Parathyroid adenoma (tissue), 2 donors: ENCODE data around the gene DIO1.

Experiments
- H2AFZ ChIP-seq: fragments of 300-600 bp; sonication (generic); one replicate; pipeline ENCODE4 v1.7.0; 2017; ENCODE audit warnings: antibody characterized with exemption, mild to moderate bottlenecking
- H3K27ac ChIP-seq: fragments of 300-600 bp; sonication (generic); one replicate; pipeline ENCODE4 v1.7.0; 2017
- H3K27me3 ChIP-seq: fragments of 300-600 bp; sonication (generic); one replicate; pipeline ENCODE4 v1.7.0; 2017; ENCODE audit warnings: low read length; ENCODE audit not compliant: control insufficient read depth, insufficient read depth
- H3K36me3 ChIP-seq: fragments of 300-600 bp; sonication (generic); one replicate; pipeline ENCODE4 v1.7.0; 2017; ENCODE audit warnings: low read length; ENCODE audit not compliant: control insufficient read depth, insufficient read depth
- H3K4me1 ChIP-seq: fragments of 300-600 bp; sonication (generic); one replicate; pipeline ENCODE4 v1.7.0; 2017; ENCODE audit warnings: control low read depth
- H3K4me2 ChIP-seq: fragments of 300-600 bp; sonication (generic); one replicate; pipeline ENCODE4 v1.7.0; 2017; ENCODE audit warnings: low read length
- H3K4me3 ChIP-seq: fragments of 300-600 bp; sonication (generic); one replicate; pipeline ENCODE4 v1.7.0; 2017; ENCODE audit warnings: low read depth, low read length
- H3K79me2 ChIP-seq: fragments of 300-600 bp; sonication (generic); one replicate; pipeline ENCODE4 v1.7.0; 2017; ENCODE audit warnings: control low read depth
- H3K9ac ChIP-seq: fragments of 300-600 bp; sonication (generic); one replicate; pipeline ENCODE4 v1.7.0; 2017; ENCODE audit warnings: mild to moderate bottlenecking
- H3K9me3 ChIP-seq: fragments of 300-600 bp; sonication (generic); one replicate; pipeline ENCODE4 v1.7.0; 2017; ENCODE audit warnings: low read length; ENCODE audit not compliant: control insufficient read depth
- CTCF ChIP-seq: fragments of 300-600 bp; sonication (generic); IDR thresholded peaks from one replicate; pipeline ENCODE4 v1.7.0; 2017; ENCODE audit warnings: antibody characterized with exemption, mild to moderate bottlenecking
- donor health status: primary hyperparathyroidism.

The DIO1 gene

GRCh38 chr1:53911442-53911841 lies 17.5 kb downstream of the DIO1 start:
- no peaks in the 10 kb centered on the region for H3K4me1 ChIP-seq
- TF ChIP-seq CTCF = no peak
- no peak overlapping the region for H3K4me2 ChIP-seq
- H3K4me3 ChIP-seq = no peak overlapping the region
- no peaks in the 10 kb centered on the region for H3K79me2 ChIP-seq
- no peak overlapping the region for H3K27ac ChIP-seq
- no peak overlapping the region for H2AFZ ChIP-seq
- no peaks in the 10 kb centered on the region for H3K27me3 ChIP-seq
- H3K9me3 ChIP-seq = no peaks in the 10 kb centered on the region
- H3K9ac ChIP-seq = no peak overlapping the region
- H3K36me3 ChIP-seq = no peaks in the 10 kb centered on the region

- no peak for TF ChIP-seq CTCF
- H3K27ac ChIP-seq = no peak overlapping the region
Measured at GRCh38 chr1:53913352-53914033, 19.5 kb downstream of the DIO1 start.

GRCh38 chr1:53918343-53918742 lies 24.4 kb downstream of the DIO1 start:
- H3K4me3 ChIP-seq = no peak overlapping the region
- no peak overlapping the region for H3K27ac ChIP-seq
- no peak for TF ChIP-seq CTCF
- no peak overlapping the region for H3K9ac ChIP-seq
- H3K79me2 ChIP-seq = no peaks in the 10 kb centered on the region
- no peak overlapping the region for H2AFZ ChIP-seq
- H3K27me3 ChIP-seq = no peaks in the 10 kb centered on the region
- H3K9me3 ChIP-seq = no peaks in the 10 kb centered on the region
- no peaks in the 10 kb centered on the region for H3K4me1 ChIP-seq
- H3K4me2 ChIP-seq = no peak overlapping the region
- no peaks in the 10 kb centered on the region for H3K36me3 ChIP-seq

More at GRCh38 chr1:53913352-53914033, 19.5 kb downstream of the DIO1 start:
- no peak overlapping the region for H3K4me3 ChIP-seq
- H2AFZ ChIP-seq = no peak overlapping the region
- no peaks in the 10 kb centered on the region for H3K9me3 ChIP-seq
- no peaks in the 10 kb centered on the region for H3K4me1 ChIP-seq
- no peak overlapping the region for H3K4me2 ChIP-seq
- H3K36me3 ChIP-seq = no peaks in the 10 kb centered on the region
- H3K9ac ChIP-seq = no peak overlapping the region
- H3K79me2 ChIP-seq = no peaks in the 10 kb centered on the region
- H3K27me3 ChIP-seq = no peaks in the 10 kb centered on the region

- Histone ChIP-seq H3K9me3 (no peaks in the 10 kb centered on the region), H3K27me3 (no peaks in the 10 kb centered on the region), H3K4me3 (no peak overlapping the region), H3K79me2 (no peaks in the 10 kb centered on the region), H2AFZ (no peak overlapping the region), H3K27ac (no peak overlapping the region), H3K4me2 (no peak overlapping the region), H3K36me3 (no peaks in the 10 kb centered on the region), H3K9ac (no peak overlapping the region), H3K4me1 (no peaks in the 10 kb centered on the region)
- no peak for TF ChIP-seq CTCF
Measured at GRCh38 chr1:53919675-53920066, 25.7 kb downstream of the DIO1 start.

- no peak overlapping the region for H3K4me3 ChIP-seq
- H3K4me2 ChIP-seq = no peak overlapping the region
- H3K9me3 ChIP-seq = no peaks in the 10 kb centered on the region
- no peaks in the 10 kb centered on the region for H3K4me1 ChIP-seq
- no peak overlapping the region for H2AFZ ChIP-seq
- no peak overlapping the region for H3K9ac ChIP-seq
- H3K36me3 ChIP-seq = no peaks in the 10 kb centered on the region
- no peaks in the 10 kb centered on the region for H3K27me3 ChIP-seq
- no peaks in the 10 kb centered on the region for H3K79me2 ChIP-seq
- TF ChIP-seq CTCF = no peak
- H3K27ac ChIP-seq = no peak overlapping the region
Measured at GRCh38 chr1:53927376-53927881, 33.4 kb downstream of the DIO1 start.
